Neural cell (in vitro differentiated cells): ENCODE measurements around the gene SNTA1. TPM values are rescaled to one million over a fixed set of nuclear protein-coding genes. Genes with fewer than 3 reads are reported as not detected.

Source experiments
- H2AFZ ChIP-seq: fragments of 200-600, 300-800 bp; sonication (generic), shearing (Covaris generic); 2 replicates; pipeline ENCODE4 v1.6.0; 2014; ENCODE audit warnings: low read depth, mild to moderate bottlenecking, antibody characterized with exemption, low read length, moderate library complexity
- H3F3A ChIP-seq: fragments of 200-600 bp; shearing (Covaris generic); 2 replicates; pipeline ENCODE4 v1.6.1; 2016; ENCODE audit warnings: mild to moderate bottlenecking, moderate library complexity, mixed read lengths, antibody characterized with exemption, low read length; ENCODE audit not compliant: insufficient read depth, poor library complexity, severe bottlenecking
- H3K27ac ChIP-seq: fragments of 200-600, 300-800 bp; sonication (generic), shearing (Covaris generic); 2 replicates; pipeline ENCODE4 v1.5.1; 2014; ENCODE audit warnings: mild to moderate bottlenecking, low read length, moderate library complexity
- H3K27me3 ChIP-seq: fragments of 300-800, 200-600 bp; sonication (generic), shearing (Covaris generic); 2 replicates; pipeline ENCODE4 v1.6.0; 2014; ENCODE audit warnings: mild to moderate bottlenecking, low read depth, low read length, moderate library complexity; ENCODE audit not compliant: insufficient read depth
- H3K36me3 ChIP-seq: fragments of 300-800, 200-600 bp; sonication (generic), shearing (Covaris generic); 2 replicates; pipeline ENCODE4 v1.5.1; 2014; ENCODE audit warnings: mild to moderate bottlenecking, antibody characterized with exemption, low read length, moderate library complexity; ENCODE audit not compliant: insufficient read depth
- H3K4me2 ChIP-seq: fragments of 300-800, 200-600 bp; sonication (generic), shearing (Covaris generic); 2 replicates; pipeline ENCODE4 v1.6.0; 2014; ENCODE audit warnings: mild to moderate bottlenecking, low read length
- H3K4me3 ChIP-seq: fragments of 300-800, 200-600 bp; sonication (generic), shearing (Covaris generic); 2 replicates; pipeline ENCODE4 v1.5.1; 2014; ENCODE audit warnings: mild to moderate bottlenecking, low read length, moderate library complexity
- H3K79me2 ChIP-seq: fragments of 200-600 bp; shearing (Covaris generic); replicated peaks from 2 replicates; pipeline ENCODE4 v1.6.0; 2014; ENCODE audit warnings: mild to moderate bottlenecking, low read length, moderate library complexity; ENCODE audit not compliant: insufficient read depth
- H3K9ac ChIP-seq: fragments of 300-800, 200-600 bp; sonication (generic), shearing (Covaris generic); 2 replicates; pipeline ENCODE4 v1.6.1; 2016; ENCODE audit warnings: mild to moderate bottlenecking, low read length, mixed read lengths
- H3K9me2 ChIP-seq: fragments of 200-600 bp; shearing (Covaris generic); 2 replicates; pipeline ENCODE4 v1.6.1; 2016; ENCODE audit warnings: mild to moderate bottlenecking, low read length, mixed read lengths; ENCODE audit not compliant: insufficient read depth
- H3K9me3 ChIP-seq: fragments of 200-600, 300-800 bp; sonication (generic), shearing (Covaris generic); 2 replicates; pipeline ENCODE4 v1.6.1; 2016; ENCODE audit warnings: mild to moderate bottlenecking, mixed run types, low read length, moderate library complexity, mixed read lengths
- H4K20me1 ChIP-seq: fragments of 200-600 bp; shearing (Covaris generic); 2 replicates; pipeline ENCODE4 v1.6.1; 2016; ENCODE audit warnings: mild to moderate bottlenecking, mixed run types; ENCODE audit not compliant: insufficient read depth
- EP300 ChIP-seq: fragments of 450-650 bp; conservative IDR thresholded peaks from 2 replicates; pipeline ENCODE4 v1.6.1; 2014; ENCODE audit warnings: antibody characterized with exemption, mild to moderate bottlenecking, moderate library complexity; ENCODE audit not compliant: poor library complexity, severe bottlenecking
- EZH2 ChIP-seq: fragments of 200-600, 300-800 bp; shearing (Covaris generic), sonication (generic); IDR thresholded peaks from 2 replicates; pipeline ENCODE4 v1.6.1; 2014; ENCODE audit warnings: antibody characterized with exemption, low read length, borderline replicate concordance, mild to moderate bottlenecking; ENCODE audit not compliant: insufficient read depth, poor library complexity, severe bottlenecking
- MXI1 ChIP-seq: fragments of 450-650 bp; conservative IDR thresholded peaks from 2 replicates; pipeline ENCODE4 v1.6.1; 2014; ENCODE audit warnings: antibody characterized with exemption, mild to moderate bottlenecking; ENCODE audit not compliant: poor library complexity, severe bottlenecking
- POLR2AphosphoS5 ChIP-seq: IDR thresholded peaks from 2 replicates; pipeline ENCODE4 v1.6.1; 2012
- RAD21 ChIP-seq: fragments of 450-650 bp; conservative IDR thresholded peaks from 2 replicates; pipeline ENCODE4 v1.6.1; 2014; ENCODE audit warnings: antibody characterized with exemption, mild to moderate bottlenecking, moderate library complexity
- REST ChIP-seq: IDR thresholded peaks from 2 replicates; pipeline ENCODE4 v1.6.1; 2012; ENCODE audit warnings: borderline replicate concordance
- SMC3 ChIP-seq: fragments of 450-650 bp; conservative IDR thresholded peaks from 2 replicates; pipeline ENCODE4 v1.6.1; 2014; ENCODE audit warnings: antibody characterized with exemption, mild to moderate bottlenecking, moderate library complexity; ENCODE audit not compliant: poor library complexity
- TAF1 ChIP-seq: IDR thresholded peaks from 2 replicates; pipeline ENCODE4 v1.6.1; 2012; ENCODE audit warnings: low read depth
- polyA plus RNA-seq: library from polyadenylated mRNA; depleted of rRNA; stranded (reverse); fragments of >200 nt; gene quantifications from 2 replicates; pipeline ENCODE4 v1.2.3, GENCODE V29; 2014
- TF ChIP-seq, protein P1 (sequence below): fragments of 450-650 bp; IDR thresholded peaks from 2 replicates; pipeline ENCODE4 v1.5.1; 2014; ENCODE audit warnings: antibody characterized with exemption, mild to moderate bottlenecking, moderate library complexity; ENCODE audit not compliant: poor library complexity, severe bottlenecking

The SNTA1 gene
- polyA plus RNA-seq, 1 donor from 2014 or later, result 7.2 TPM

GRCh38 chr20:33445881-33446625, 2.5 kb upstream of the SNTA1 start:
- no peak overlapping the region for H3K4me3 ChIP-seq
- no peaks in the 10 kb centered on the region for H4K20me1 ChIP-seq
- TF ChIP-seq REST, result no peak
- TF ChIP-seq RAD21, result no peak
- no peak for TF ChIP-seq EZH2
- no peak for TF ChIP-seq TAF1
- TF ChIP-seq SMC3, result no peak
- TF ChIP-seq MXI1, result no peak
- TF ChIP-seq POLR2AphosphoS5, result no peak
- TF ChIP-seq, protein P1, sequence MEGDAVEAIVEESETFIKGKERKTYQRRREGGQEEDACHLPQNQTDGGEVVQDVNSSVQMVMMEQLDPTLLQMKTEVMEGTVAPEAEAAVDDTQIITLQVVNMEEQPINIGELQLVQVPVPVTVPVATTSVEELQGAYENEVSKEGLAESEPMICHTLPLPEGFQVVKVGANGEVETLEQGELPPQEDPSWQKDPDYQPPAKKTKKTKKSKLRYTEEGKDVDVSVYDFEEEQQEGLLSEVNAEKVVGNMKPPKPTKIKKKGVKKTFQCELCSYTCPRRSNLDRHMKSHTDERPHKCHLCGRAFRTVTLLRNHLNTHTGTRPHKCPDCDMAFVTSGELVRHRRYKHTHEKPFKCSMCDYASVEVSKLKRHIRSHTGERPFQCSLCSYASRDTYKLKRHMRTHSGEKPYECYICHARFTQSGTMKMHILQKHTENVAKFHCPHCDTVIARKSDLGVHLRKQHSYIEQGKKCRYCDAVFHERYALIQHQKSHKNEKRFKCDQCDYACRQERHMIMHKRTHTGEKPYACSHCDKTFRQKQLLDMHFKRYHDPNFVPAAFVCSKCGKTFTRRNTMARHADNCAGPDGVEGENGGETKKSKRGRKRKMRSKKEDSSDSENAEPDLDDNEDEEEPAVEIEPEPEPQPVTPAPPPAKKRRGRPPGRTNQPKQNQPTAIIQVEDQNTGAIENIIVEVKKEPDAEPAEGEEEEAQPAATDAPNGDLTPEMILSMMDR, result no peak
- TF ChIP-seq EP300, result no peak
- no peak overlapping the region for H3K27ac ChIP-seq
- no peak overlapping the region for H3K4me2 ChIP-seq
- H3K36me3 ChIP-seq, result no peaks in the 10 kb centered on the region
- H3K9me2 ChIP-seq, result no peaks in the 10 kb centered on the region
- H3K9ac ChIP-seq, result no peak overlapping the region
- H3K9me3 ChIP-seq, result no peaks in the 10 kb centered on the region
- H3F3A ChIP-seq, result no peaks in the 10 kb centered on the region
- no peak overlapping the region for H2AFZ ChIP-seq
- H3K79me2 ChIP-seq, result no peaks in the 10 kb centered on the region
- H3K27me3 ChIP-seq, result peaks cover 4% of the 10 kb centered on the region

DNA sequence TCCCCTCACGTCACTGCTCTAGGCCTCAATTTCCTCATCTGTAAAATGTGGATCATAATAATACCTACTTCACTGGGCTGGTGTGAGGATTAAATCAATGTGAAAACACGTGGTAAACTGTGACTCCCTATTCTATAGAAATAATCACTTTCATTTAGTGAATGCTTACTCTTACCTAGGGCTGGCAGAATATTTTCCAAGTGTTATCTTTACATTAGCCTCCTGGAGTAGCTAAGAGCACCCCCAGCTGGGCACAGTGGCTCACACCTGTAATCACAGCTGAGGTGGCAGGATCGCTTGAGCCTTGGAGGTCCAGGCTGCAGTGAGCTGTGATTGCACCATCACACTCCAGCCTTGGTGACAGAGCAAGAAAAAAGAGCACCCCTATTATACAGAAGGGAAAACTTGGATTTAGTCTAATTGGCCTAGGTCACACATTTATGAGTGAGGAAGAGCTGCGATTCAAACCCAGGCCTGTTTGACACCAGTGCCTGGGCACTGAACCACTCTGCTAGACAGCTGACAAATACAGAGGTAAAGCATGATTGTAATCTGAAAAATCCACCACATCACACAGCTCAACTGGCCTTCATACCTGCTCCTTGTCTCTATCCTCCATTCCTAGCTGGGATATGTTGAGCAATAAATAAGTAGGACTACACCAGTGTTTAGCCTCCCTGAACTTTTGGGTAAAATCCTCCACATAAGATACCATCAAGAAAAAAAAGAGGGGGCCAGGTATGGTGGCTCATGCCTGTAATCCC, 1.4 kb upstream of the SNTA1 start:
- H3K27me3 ChIP-seq, result peaks cover 4% of the 10 kb centered on the region
- H3K9me2 ChIP-seq, result no peaks in the 10 kb centered on the region
- peak overlapping the region; percentile 75 for H3K4me3 ChIP-seq
- no peaks in the 10 kb centered on the region for H3F3A ChIP-seq
- H3K79me2 ChIP-seq, result no peaks in the 10 kb centered on the region
- TF ChIP-seq POLR2AphosphoS5 (peak; percentile 22), SMC3 (no peak), EP300 (no peak), RAD21 (no peak)
- TF ChIP-seq, protein P1, result peak; percentile 35
- H3K9me3 ChIP-seq, result no peaks in the 10 kb centered on the region
- H3K4me2 ChIP-seq, result no peak overlapping the region
- no peaks in the 10 kb centered on the region for H4K20me1 ChIP-seq
- H3K36me3 ChIP-seq, result no peaks in the 10 kb centered on the region
- no peak overlapping the region for H3K9ac ChIP-seq
- no peak overlapping the region for H3K27ac ChIP-seq
- H2AFZ ChIP-seq, result no peak overlapping the region
